Liver (tissue), 9 donors: ENCODE data around the gene WASL. TPM values are rescaled to one million over a fixed set of nuclear protein-coding genes. Genes with fewer than 3 reads are reported as not detected.
"Not testable (repeated sequence)": the region's sequence is repeated elsewhere in the genome, so short reads cannot be mapped to it uniquely, and the experiment has no call there.

Source experiments
- DNase-seq: peaks from one replicate; pipeline ENCODE4 v3.0.0-alpha.2; 2017; ENCODE audit warnings: low spot score
- H3K27ac ChIP-seq, 2 donors: one replicate each; pipeline ENCODE4 v1.7.0; 2013; ENCODE audit warnings: inconsistent platforms in 2 of 2, low read length in 2 of 2, control low read depth in 1 of 2, low read depth in 1 of 2, mild to moderate bottlenecking in 1 of 2
- H3K27me3 ChIP-seq, 4 donors: one replicate each; pipeline versions ENCODE4 v1.6.1 to v1.7.0; 2013; ENCODE audit warnings: low read length in 3 of 4, inconsistent platforms in 1 of 4, mild to moderate bottlenecking in 1 of 4, moderate library complexity in 1 of 4; ENCODE audit not compliant: control insufficient read depth in 4 of 4, insufficient read depth in 4 of 4
- H3K36me3 ChIP-seq, 4 donors: one replicate each; pipeline versions ENCODE4 v1.6.1 to v1.7.0; 2013; ENCODE audit warnings: low read length in 3 of 4, mild to moderate bottlenecking in 3 of 4, low read depth in 1 of 4, moderate library complexity in 1 of 4; ENCODE audit not compliant: control insufficient read depth in 4 of 4, insufficient read depth in 3 of 4
- H3K4me1 ChIP-seq, 4 donors: one replicate each; pipeline versions ENCODE4 v1.6.1 to v1.7.0; 2013; ENCODE audit warnings: low read length in 3 of 4, mild to moderate bottlenecking in 3 of 4, moderate library complexity in 1 of 4; ENCODE audit not compliant: control insufficient read depth in 4 of 4, insufficient read depth in 4 of 4
- H3K4me3 ChIP-seq, 3 donors: one replicate each; pipeline versions ENCODE4 v1.6.1 to v1.7.0; 2013; ENCODE audit warnings: low read length in 3 of 3, control low read depth in 1 of 3, low read depth in 1 of 3, mild to moderate bottlenecking in 1 of 3
- H3K9ac ChIP-seq, 2 donors: one replicate each; pipeline ENCODE4 v1.7.0; 2013; ENCODE audit warnings: low read length in 2 of 2, mild to moderate bottlenecking in 2 of 2, moderate library complexity in 2 of 2, control low read depth in 1 of 2, low read depth in 1 of 2
- H3K9me3 ChIP-seq, 4 donors: one replicate each; pipeline versions ENCODE4 v1.6.1 to v1.7.0; 2013; ENCODE audit warnings: low read length in 3 of 4; ENCODE audit not compliant: control insufficient read depth in 4 of 4
- EGR1 ChIP-seq, 2 donors: IDR thresholded peaks; 2 replicates each; pipeline ENCODE4 v1.6.1; 2016 to 2018; ENCODE audit warnings: antibody characterized with exemption in 2 of 2, low read depth in 2 of 2
- FOXA1 ChIP-seq: IDR thresholded peaks from 2 replicates; pipeline ENCODE4 v1.6.1; 2016; ENCODE audit warnings: antibody characterized with exemption
- FOXA2 ChIP-seq: IDR thresholded peaks from 2 replicates; pipeline ENCODE4 v1.6.1; 2016; ENCODE audit warnings: antibody characterized with exemption
- GABPA ChIP-seq, 2 donors: IDR thresholded peaks in 1 of 2; conservative IDR thresholded peaks in 1 of 2; 2 replicates each; pipeline ENCODE4 v1.6.1; 2016; ENCODE audit warnings: antibody characterized with exemption in 2 of 2, mild to moderate bottlenecking in 1 of 2, moderate library complexity in 1 of 2
- HNF4A ChIP-seq, 2 donors: conservative IDR thresholded peaks; 2 replicates each; pipeline ENCODE4 v1.6.1; 2016; ENCODE audit warnings: antibody characterized with exemption in 2 of 2, mild to moderate bottlenecking in 2 of 2
- HNF4G ChIP-seq: IDR thresholded peaks from 2 replicates; pipeline ENCODE4 v1.6.1; 2016; ENCODE audit warnings: antibody characterized with exemption
- JUND ChIP-seq, 2 donors: IDR thresholded peaks; 2 replicates each; pipeline ENCODE4 v1.6.1; 2016; ENCODE audit warnings: antibody characterized with exemption in 2 of 2
- NR2F2 ChIP-seq: IDR thresholded peaks from 2 replicates; pipeline ENCODE4 v1.6.1; 2016; ENCODE audit warnings: antibody characterized with exemption
- RAD21 ChIP-seq, 2 donors: IDR thresholded peaks; 2 replicates each; pipeline ENCODE4 v1.6.1; 2016; ENCODE audit warnings: antibody characterized with exemption in 2 of 2, mild to moderate bottlenecking in 2 of 2
- RXRA ChIP-seq, 2 donors: IDR thresholded peaks; 2 replicates each; pipeline ENCODE4 v1.6.1; 2017 to 2018; ENCODE audit warnings: antibody characterized with exemption in 2 of 2, mild to moderate bottlenecking in 1 of 2
- SP1 ChIP-seq: IDR thresholded peaks from 2 replicates; pipeline ENCODE4 v1.6.1; 2018; ENCODE audit warnings: antibody characterized with exemption, mild to moderate bottlenecking
- TAF1 ChIP-seq: conservative IDR thresholded peaks from 2 replicates; pipeline ENCODE4 v1.6.1; 2016; ENCODE audit warnings: antibody characterized with exemption, mild to moderate bottlenecking
- YY1 ChIP-seq: IDR thresholded peaks from 2 replicates; pipeline ENCODE4 v1.6.1; 2016; ENCODE audit warnings: antibody characterized with exemption, mild to moderate bottlenecking
- WGBS: extraction: QIAGEN DNeasy Blood & Tissue Kit; methylation state at CpG from one replicate; pipeline ENCODE4 v1.1.7; 2013; 5-methylcytosine and 5-hydroxymethylcytosine counted together
- polyA plus RNA-seq, 2 donors: library from polyadenylated mRNA; stranded (reverse) in 1 of 2; unstranded in 1 of 2; fragments of 200-250 nt in 1 of 2; fragments of >200 nt in 1 of 2; fragmentation: Nextera tagmentation in 1 of 2; extraction: Ambion mirVana in 1 of 2; gene quantifications; one replicate each; pipeline versions ENCODE4 v1.2.1 to v1.2.3, GENCODE V29; 2013 to 2015
- total RNA-seq, 2 donors: library from RNA; depleted of rRNA; stranded (reverse); fragments of >200 nt; gene quantifications; one replicate each; pipeline ENCODE4 v1.2.3, GENCODE V29; 2014
- TF ChIP-seq, protein P1 (sequence below): IDR thresholded peaks from 2 replicates; pipeline ENCODE4 v1.6.1; 2016; ENCODE audit warnings: antibody characterized with exemption
- TF ChIP-seq, protein P2 (sequence below): IDR thresholded peaks from 2 replicates; pipeline ENCODE4 v1.6.1; 2016; ENCODE audit warnings: antibody characterized with exemption
- TF ChIP-seq, protein P3 (sequence below): IDR thresholded peaks from 2 replicates; pipeline ENCODE4 v1.6.1; 2016; ENCODE audit warnings: antibody characterized with exemption, mild to moderate bottlenecking
- TF ChIP-seq, protein P4 (sequence below): fragments of 150-350 bp; IDR thresholded peaks from 2 replicates; pipeline ENCODE4 v1.5.1; 2017; ENCODE audit warnings: improper control_type of control experiment, low read depth, low read length; ENCODE audit not compliant: missing input control
- TF ChIP-seq, protein P5 (sequence below): IDR thresholded peaks from 2 replicates; pipeline ENCODE4 v1.6.1; 2016; ENCODE audit warnings: antibody characterized with exemption
- donor health status: healthy.
- donor health status: healthy.
- donor health status: healthy.
- donor health status: healthy.
- donor health status: healthy.

WASL gene
- total and polyA plus RNA-seq, 4 donors, result 12.9 to 20.7 (median 18.1) TPM

DNA sequence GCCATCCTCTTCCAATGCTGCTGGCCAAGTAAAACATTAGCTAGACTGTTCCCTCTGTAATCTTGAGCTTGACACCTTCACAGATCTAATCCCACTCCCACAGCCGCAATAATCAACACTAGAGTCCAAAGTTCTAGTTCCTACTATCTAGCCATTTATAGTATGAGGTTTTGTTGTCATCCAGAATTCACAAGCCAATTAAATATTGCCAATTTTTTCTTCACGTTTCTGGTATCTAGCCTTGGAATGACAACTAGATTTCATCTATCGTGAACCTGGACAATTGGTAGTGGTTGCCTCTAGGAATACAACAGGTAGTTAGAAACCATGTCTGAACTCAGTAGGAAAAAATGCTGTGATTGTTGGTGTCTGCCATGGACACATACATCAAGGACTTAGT, 10.4 kb downstream of the WASL start (continued):
- TF ChIP-seq FOXA2, result peak; percentile 87
- TF ChIP-seq JUND (IDR thresholded peaks at IDR 0.05), result peak; percentile 58 to 71
- TF ChIP-seq YY1, result peak; percentile 78
- TF ChIP-seq GABPA (IDR thresholded peaks at IDR 0.05 in 1 of 2, conservative IDR thresholded peaks at IDR 0.05 in 1 of 2), result no peak
- TF ChIP-seq, protein P1, sequence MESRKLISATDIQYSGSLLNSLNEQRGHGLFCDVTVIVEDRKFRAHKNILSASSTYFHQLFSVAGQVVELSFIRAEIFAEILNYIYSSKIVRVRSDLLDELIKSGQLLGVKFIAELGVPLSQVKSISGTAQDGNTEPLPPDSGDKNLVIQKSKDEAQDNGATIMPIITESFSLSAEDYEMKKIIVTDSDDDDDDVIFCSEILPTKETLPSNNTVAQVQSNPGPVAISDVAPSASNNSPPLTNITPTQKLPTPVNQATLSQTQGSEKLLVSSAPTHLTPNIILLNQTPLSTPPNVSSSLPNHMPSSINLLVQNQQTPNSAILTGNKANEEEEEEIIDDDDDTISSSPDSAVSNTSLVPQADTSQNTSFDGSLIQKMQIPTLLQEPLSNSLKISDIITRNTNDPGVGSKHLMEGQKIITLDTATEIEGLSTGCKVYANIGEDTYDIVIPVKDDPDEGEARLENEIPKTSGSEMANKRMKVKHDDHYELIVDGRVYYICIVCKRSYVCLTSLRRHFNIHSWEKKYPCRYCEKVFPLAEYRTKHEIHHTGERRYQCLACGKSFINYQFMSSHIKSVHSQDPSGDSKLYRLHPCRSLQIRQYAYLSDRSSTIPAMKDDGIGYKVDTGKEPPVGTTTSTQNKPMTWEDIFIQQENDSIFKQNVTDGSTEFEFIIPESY, result peak; percentile 54
- no peak for TF ChIP-seq NR2F2
- TF ChIP-seq, protein P2, sequence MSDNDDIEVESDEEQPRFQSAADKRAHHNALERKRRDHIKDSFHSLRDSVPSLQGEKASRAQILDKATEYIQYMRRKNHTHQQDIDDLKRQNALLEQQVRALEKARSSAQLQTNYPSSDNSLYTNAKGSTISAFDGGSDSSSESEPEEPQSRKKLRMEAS, result peak; percentile 52

DNA sequence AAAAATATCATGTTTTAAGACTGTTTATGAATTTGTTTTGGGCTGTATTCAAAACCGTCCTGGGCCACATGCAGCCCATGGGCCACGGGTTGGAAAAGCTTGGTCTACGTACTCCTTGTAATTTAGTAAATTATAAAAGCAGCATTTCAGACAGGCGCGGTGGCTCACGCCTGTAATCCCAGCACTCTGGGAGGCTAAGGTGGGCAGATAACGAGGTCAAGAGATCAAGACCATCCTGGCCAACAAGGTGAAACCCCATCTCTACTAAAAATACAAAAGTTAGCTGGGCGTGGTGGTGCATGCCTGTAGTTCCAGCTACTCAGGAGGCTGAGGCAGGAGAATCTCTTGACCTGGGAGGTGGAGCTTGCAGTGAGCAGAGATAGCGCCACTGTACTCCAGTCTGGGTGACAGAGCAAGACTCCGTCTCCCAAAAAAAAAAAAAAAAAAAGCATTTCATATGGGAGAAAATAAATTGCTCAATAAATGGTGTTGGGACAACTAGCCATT, 11.6 kb downstream of the WASL start:
- H3K4me1 ChIP-seq, result peaks cover 1 to 21% (median 17%) of the 10 kb centered on the region in 4 donors
- H3K4me3 ChIP-seq, H3K36me3 ChIP-seq, H3K9ac ChIP-seq, H3K27me3 ChIP-seq, H3K9me3 ChIP-seq, H3K27ac ChIP-seq, DNase-seq: not testable (repeated sequence)
- WGBS, result 91% methylated on average over 10 of the region's 10 CpGs

DNA sequence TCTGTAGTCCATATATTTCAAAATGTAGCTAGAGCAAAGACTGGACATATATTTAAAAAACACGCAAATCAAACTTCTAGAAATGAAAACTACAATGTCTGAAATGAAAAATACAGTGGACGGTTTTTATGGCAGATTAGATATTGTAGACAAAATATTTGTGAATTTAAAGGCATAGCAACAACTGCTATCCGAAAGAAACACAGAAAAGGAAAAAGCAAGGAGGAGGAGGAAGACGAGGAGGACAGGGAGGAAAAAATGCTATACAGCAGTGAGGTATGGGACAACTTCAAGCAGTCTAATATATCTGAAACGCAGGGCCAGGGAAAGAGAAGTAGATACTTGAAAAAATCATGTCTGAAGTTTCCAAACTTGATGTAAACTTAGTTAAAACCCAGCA, 13.3 kb downstream of the WASL start:
- no peaks in the 10 kb centered on the region for H3K36me3 ChIP-seq
- H3K4me3 ChIP-seq, result no peak overlapping the region
- TF ChIP-seq, protein P3, sequence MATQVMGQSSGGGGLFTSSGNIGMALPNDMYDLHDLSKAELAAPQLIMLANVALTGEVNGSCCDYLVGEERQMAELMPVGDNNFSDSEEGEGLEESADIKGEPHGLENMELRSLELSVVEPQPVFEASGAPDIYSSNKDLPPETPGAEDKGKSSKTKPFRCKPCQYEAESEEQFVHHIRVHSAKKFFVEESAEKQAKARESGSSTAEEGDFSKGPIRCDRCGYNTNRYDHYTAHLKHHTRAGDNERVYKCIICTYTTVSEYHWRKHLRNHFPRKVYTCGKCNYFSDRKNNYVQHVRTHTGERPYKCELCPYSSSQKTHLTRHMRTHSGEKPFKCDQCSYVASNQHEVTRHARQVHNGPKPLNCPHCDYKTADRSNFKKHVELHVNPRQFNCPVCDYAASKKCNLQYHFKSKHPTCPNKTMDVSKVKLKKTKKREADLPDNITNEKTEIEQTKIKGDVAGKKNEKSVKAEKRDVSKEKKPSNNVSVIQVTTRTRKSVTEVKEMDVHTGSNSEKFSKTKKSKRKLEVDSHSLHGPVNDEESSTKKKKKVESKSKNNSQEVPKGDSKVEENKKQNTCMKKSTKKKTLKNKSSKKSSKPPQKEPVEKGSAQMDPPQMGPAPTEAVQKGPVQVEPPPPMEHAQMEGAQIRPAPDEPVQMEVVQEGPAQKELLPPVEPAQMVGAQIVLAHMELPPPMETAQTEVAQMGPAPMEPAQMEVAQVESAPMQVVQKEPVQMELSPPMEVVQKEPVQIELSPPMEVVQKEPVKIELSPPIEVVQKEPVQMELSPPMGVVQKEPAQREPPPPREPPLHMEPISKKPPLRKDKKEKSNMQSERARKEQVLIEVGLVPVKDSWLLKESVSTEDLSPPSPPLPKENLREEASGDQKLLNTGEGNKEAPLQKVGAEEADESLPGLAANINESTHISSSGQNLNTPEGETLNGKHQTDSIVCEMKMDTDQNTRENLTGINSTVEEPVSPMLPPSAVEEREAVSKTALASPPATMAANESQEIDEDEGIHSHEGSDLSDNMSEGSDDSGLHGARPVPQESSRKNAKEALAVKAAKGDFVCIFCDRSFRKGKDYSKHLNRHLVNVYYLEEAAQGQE, result no peak
- no peak for TF ChIP-seq NR2F2
- TF ChIP-seq, protein P2, result no peak
- no peak for TF ChIP-seq FOXA2
- TF ChIP-seq RXRA (IDR thresholded peaks at IDR 0.05), result no peak
- TF ChIP-seq, protein P4, sequence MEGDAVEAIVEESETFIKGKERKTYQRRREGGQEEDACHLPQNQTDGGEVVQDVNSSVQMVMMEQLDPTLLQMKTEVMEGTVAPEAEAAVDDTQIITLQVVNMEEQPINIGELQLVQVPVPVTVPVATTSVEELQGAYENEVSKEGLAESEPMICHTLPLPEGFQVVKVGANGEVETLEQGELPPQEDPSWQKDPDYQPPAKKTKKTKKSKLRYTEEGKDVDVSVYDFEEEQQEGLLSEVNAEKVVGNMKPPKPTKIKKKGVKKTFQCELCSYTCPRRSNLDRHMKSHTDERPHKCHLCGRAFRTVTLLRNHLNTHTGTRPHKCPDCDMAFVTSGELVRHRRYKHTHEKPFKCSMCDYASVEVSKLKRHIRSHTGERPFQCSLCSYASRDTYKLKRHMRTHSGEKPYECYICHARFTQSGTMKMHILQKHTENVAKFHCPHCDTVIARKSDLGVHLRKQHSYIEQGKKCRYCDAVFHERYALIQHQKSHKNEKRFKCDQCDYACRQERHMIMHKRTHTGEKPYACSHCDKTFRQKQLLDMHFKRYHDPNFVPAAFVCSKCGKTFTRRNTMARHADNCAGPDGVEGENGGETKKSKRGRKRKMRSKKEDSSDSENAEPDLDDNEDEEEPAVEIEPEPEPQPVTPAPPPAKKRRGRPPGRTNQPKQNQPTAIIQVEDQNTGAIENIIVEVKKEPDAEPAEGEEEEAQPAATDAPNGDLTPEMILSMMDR, result no peak
- no peak for TF ChIP-seq JUND (IDR thresholded peaks at IDR 0.05)
- TF ChIP-seq, protein P1, result no peak
- TF ChIP-seq GABPA (IDR thresholded peaks at IDR 0.05 in 1 of 2, conservative IDR thresholded peaks at IDR 0.05 in 1 of 2), result no peak
- TF ChIP-seq, protein P5, sequence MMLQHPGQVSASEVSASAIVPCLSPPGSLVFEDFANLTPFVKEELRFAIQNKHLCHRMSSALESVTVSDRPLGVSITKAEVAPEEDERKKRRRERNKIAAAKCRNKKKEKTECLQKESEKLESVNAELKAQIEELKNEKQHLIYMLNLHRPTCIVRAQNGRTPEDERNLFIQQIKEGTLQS, result no peak
- TF ChIP-seq HNF4G, result no peak
- no peak for TF ChIP-seq HNF4A (conservative IDR thresholded peaks at IDR 0.05)
- no peak for TF ChIP-seq RAD21 (IDR thresholded peaks at IDR 0.05)
- no peak for TF ChIP-seq TAF1
- no peak for TF ChIP-seq YY1
- TF ChIP-seq EGR1 (IDR thresholded peaks at IDR 0.05; ENCODE audit: low read depth in 2 of 2), result no peak
- TF ChIP-seq FOXA1, result no peak
- TF ChIP-seq SP1, result no peak
- 84% methylated on average over 5 of the region's 5 CpGs for WGBS
- H3K27me3 ChIP-seq, result no peaks in the 10 kb centered on the region
- H3K4me1 ChIP-seq, result peaks cover 1 to 24% (median 13%) of the 10 kb centered on the region in 4 donors
- no peak for DNase-seq
- no peaks in the 10 kb centered on the region for H3K9me3 ChIP-seq
- H3K27ac ChIP-seq, result no peak overlapping the region
- H3K9ac ChIP-seq, result no peak overlapping the region
